Measurements from ENCODE around the gene MSL1. TPM values are rescaled to one million over a fixed set of nuclear protein-coding genes. Genes with fewer than 3 reads are reported as not detected.

The MSL1 gene
- total and polyA plus RNA-seq, 10 donors, result 52.6 to 154 (median 120) TPM

DNA sequence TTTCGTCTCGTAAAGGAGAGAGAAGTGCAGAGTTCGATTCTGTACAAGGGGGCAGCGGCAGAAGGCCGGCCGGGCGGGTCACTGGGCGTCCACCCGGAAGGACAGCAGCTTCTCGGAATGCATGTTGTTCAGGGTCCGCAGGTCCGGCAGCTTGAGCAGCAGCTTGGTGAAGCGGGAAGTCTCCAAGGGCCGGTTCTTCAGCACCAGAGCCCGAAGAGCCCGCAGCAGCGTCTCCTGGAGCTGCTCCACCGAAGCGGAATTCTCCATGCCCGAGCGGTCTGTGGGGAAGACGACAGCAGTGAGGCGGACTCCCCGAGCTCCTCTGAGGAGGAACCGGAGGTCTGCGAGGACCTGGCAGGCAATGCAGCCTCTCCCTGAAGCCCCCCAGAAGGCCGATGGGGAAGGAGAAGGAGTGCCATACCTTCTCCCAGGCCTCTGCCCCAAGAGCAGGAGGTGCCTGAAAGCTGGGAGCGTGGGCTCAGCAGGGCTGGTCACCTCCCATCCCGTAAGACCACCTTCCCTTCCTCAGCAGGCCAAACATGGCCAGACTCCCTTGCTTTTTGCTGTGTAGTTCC, 28.7 kb upstream of the MSL1 start:
- H3K9me3 ChIP-seq, result no peaks in the 10 kb centered on the region
- intact Hi-C loops (cut with DNase I; ENCODE audit: low total_unique reads), result no loop called here
- H3K27ac ChIP-seq, result peak overlapping the region in 7 of 8 donors; percentile 4 to 94 (median 88)
- 87 to 92% (median 90%) methylated on average over 24 to 29 of the region's 29 CpGs for WGBS, 5 donors
- H3K4me1 ChIP-seq, result peaks cover 35 to 76% (median 49%) of the 10 kb centered on the region in 6 donors
- H3K4me3 ChIP-seq, result no peak overlapping the region
- peaks cover 0 to 95% (median 38%) of the 10 kb centered on the region in 6 donors for H3K36me3 ChIP-seq
- TF ChIP-seq, protein P1, sequence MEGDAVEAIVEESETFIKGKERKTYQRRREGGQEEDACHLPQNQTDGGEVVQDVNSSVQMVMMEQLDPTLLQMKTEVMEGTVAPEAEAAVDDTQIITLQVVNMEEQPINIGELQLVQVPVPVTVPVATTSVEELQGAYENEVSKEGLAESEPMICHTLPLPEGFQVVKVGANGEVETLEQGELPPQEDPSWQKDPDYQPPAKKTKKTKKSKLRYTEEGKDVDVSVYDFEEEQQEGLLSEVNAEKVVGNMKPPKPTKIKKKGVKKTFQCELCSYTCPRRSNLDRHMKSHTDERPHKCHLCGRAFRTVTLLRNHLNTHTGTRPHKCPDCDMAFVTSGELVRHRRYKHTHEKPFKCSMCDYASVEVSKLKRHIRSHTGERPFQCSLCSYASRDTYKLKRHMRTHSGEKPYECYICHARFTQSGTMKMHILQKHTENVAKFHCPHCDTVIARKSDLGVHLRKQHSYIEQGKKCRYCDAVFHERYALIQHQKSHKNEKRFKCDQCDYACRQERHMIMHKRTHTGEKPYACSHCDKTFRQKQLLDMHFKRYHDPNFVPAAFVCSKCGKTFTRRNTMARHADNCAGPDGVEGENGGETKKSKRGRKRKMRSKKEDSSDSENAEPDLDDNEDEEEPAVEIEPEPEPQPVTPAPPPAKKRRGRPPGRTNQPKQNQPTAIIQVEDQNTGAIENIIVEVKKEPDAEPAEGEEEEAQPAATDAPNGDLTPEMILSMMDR (IDR thresholded peaks at IDR 0.05 in 8 of 11, conservative IDR thresholded peaks at IDR 0.05 in 3 of 11), result no peak
- TF ChIP-seq POLR2A (IDR thresholded peaks at IDR 0.05) (no peak), POLR2AphosphoS5 (IDR thresholded peaks at IDR 0.05) (peak in 2 of 3 donors; percentile 14 to 48)
- DNase-seq, result no peak
- H3K27me3 ChIP-seq (replicated peaks in 1 of 7), result no peaks in the 10 kb centered on the region

DNA sequence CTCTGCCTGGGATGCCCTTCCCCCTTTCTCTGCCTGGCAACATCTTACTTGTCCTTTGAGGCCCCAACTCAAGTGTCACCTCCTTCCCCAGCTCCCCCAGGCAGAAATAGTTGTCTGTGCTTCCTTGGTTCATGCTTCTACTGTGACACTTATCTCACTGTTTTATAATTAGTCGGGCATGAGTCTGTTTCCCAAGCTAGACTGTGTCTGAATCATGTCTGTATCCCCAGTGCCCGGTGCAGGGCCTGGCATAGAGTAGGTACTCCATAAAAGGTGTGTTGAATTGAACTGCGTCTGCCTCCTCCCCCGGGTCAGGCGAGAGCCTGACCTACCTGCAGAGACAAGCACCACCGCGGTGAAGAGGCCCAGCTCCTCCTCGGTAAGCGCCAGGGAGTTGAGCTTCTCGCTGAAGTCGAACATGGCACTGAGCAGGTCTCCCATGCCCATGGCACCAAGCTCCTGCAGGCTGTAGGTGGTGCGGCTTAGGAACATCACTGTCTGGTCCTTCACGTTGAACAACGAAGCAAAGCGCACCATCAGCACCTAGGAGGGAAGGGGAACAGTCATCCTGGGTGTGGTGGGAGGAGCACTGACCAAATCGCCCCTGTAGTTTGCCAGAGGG, 28.1 kb upstream of the MSL1 start:
- H3K27ac ChIP-seq, result peak overlapping the region in 6 of 8 donors; percentile 88 to 94 (median 92)
- no peak for DNase-seq

DNA sequence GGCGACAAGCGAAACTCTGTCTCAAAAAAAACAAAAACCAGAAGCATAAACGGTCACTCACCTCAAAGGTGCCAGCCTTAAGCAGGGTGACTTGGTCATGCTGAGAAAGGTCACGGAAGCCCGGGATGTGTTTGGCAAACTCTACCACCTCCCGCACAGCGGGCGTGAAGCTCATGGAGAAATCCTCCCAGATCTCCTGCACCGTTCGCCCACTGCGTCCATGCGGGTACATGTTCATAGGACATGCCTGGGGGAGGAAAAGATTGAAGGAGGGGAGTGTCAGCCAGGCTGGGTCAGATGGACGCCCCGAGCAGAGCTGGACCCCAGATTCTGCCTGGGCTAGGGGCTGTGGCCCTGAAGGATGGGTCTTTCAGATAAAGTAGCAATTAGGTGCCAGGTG, 26.9 kb upstream of the MSL1 start:
- DNase-seq, result no peak
- peaks cover 43 to 93% (median 63%) of the 10 kb centered on the region in 6 donors for H3K4me1 ChIP-seq
- H3K36me3 ChIP-seq, result peaks cover 0 to 78% (median 24%) of the 10 kb centered on the region in 6 donors
- intact Hi-C loops (cut with DNase I; ENCODE audit: low total_unique reads), result no loop called here
- no peak for TF ChIP-seq POLR2AphosphoS5 (IDR thresholded peaks at IDR 0.05)
- WGBS, 5 donors, result 87 to 95% (median 91%) methylated on average over 14 of the region's 14 CpGs
- no peaks in the 10 kb centered on the region for H3K27me3 ChIP-seq (replicated peaks in 1 of 7)
- no peak overlapping the region for H3K4me3 ChIP-seq
- no peaks in the 10 kb centered on the region for H3K9me3 ChIP-seq
- H3K27ac ChIP-seq, result peak overlapping the region in 6 of 8 donors; percentile 88 to 94 (median 92)

More for the DNA sequence above, 28.1 kb upstream of the MSL1 start:
- intact Hi-C loops (cut with DNase I; ENCODE audit: low total_unique reads), result no loop called here
- H3K36me3 ChIP-seq, result peaks cover 0 to 89% (median 33%) of the 10 kb centered on the region in 6 donors
- no peaks in the 10 kb centered on the region for H3K27me3 ChIP-seq (replicated peaks in 1 of 7)
- WGBS, 5 donors, result 79 to 91% (median 88%) methylated on average over 13 to 16 of the region's 16 CpGs
- peaks cover 41 to 82% (median 55%) of the 10 kb centered on the region in 6 donors for H3K4me1 ChIP-seq
- no peaks in the 10 kb centered on the region for H3K9me3 ChIP-seq
- TF ChIP-seq, protein P1 (IDR thresholded peaks at IDR 0.05 in 8 of 11, conservative IDR thresholded peaks at IDR 0.05 in 3 of 11), result no peak
- TF ChIP-seq POLR2A (IDR thresholded peaks at IDR 0.05) (no peak), POLR2AphosphoS5 (IDR thresholded peaks at IDR 0.05) (peak in 2 of 3 donors; percentile 5 to 58)
- H3K4me3 ChIP-seq, result no peak overlapping the region

DNA sequence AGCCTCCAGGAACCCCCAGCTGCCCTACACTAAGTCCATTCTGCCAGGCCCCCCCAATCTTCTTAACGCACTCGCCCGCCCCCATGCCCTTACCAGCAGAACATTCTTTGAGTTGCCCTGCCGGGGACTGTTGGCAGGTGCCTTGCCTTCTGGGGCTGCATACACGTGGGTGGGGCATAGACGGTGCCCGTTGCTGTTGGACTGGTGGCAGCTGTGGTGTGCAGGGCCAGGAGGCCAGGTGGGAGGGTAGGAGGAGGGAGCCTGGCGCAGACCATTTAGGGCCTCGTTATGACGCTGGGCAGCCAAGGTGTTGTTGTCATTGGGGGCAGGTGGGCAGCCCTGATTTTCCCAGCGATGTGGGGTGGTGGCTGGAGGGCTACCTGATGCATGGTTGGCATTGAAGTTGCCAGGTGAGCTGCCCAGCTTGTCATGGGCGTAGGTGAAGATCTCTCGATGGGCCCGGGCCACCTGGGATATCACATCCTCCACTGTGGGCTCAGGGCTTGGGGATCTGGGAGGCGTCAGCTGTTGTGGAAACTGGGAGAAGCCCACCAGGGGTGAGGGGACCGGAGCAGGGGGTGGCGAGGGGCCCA, 26.3 kb upstream of the MSL1 start:
- WGBS, 5 donors, result 67 to 73% (median 68%) methylated on average over 11 to 17 of the region's 17 CpGs
- no peak for TF ChIP-seq POLR2A (IDR thresholded peaks at IDR 0.05)
- TF ChIP-seq, protein P1 (IDR thresholded peaks at IDR 0.05 in 8 of 11, conservative IDR thresholded peaks at IDR 0.05 in 3 of 11), result no peak
- peak in 1 of 3 donors; percentile 67 for TF ChIP-seq POLR2AphosphoS5 (IDR thresholded peaks at IDR 0.05)
- Histone ChIP-seq H3K36me3 (peaks cover 0 to 72% (median 23%) of the 10 kb centered on the region in 6 donors), H3K27ac (peak overlapping the region; percentile 68 to 94 (median 90)), H3K4me1 (peaks cover 43 to 96% (median 68%) of the 10 kb centered on the region in 6 donors), H3K27me3 (replicated peaks in 1 of 7) (no peaks in the 10 kb centered on the region), H3K9me3 (no peaks in the 10 kb centered on the region), H3K4me3 (peak overlapping the region in 3 of 8 donors; percentile 9 to 94 (median 17))
- DNase-seq, result no peak
- intact Hi-C loops (cut with DNase I; ENCODE audit: low total_unique reads), result no loop called here
